OCI-LY7 (cell line): Measurements from ENCODE around the gene ARFIP1.
"Not testable (repeated sequence)": the region's sequence is repeated elsewhere in the genome, so short reads cannot be mapped to it uniquely, and the experiment has no call there.

Source experiments
- EZH2phosphoT487 ChIP-seq: fragments of 200-600 bp; sonication (generic); IDR thresholded peaks from 2 replicates; pipeline ENCODE4 v1.6.1; 2018; ENCODE audit warnings: low read depth, borderline replicate concordance, mild to moderate bottlenecking, mixed run types, antibody characterized with exemption, low read length, moderate library complexity, mixed read lengths
- TF ChIP-seq, protein P1 (sequence below): fragments of 200-600 bp; sonication (generic); conservative IDR thresholded peaks from 2 replicates; pipeline ENCODE4 v1.5.1; 2014; ENCODE audit warnings: mild to moderate bottlenecking, antibody characterized with exemption, low read length, moderate library complexity, mixed read lengths

- TF ChIP-seq, protein P1, sequence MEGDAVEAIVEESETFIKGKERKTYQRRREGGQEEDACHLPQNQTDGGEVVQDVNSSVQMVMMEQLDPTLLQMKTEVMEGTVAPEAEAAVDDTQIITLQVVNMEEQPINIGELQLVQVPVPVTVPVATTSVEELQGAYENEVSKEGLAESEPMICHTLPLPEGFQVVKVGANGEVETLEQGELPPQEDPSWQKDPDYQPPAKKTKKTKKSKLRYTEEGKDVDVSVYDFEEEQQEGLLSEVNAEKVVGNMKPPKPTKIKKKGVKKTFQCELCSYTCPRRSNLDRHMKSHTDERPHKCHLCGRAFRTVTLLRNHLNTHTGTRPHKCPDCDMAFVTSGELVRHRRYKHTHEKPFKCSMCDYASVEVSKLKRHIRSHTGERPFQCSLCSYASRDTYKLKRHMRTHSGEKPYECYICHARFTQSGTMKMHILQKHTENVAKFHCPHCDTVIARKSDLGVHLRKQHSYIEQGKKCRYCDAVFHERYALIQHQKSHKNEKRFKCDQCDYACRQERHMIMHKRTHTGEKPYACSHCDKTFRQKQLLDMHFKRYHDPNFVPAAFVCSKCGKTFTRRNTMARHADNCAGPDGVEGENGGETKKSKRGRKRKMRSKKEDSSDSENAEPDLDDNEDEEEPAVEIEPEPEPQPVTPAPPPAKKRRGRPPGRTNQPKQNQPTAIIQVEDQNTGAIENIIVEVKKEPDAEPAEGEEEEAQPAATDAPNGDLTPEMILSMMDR, result not testable (repeated sequence)
- not testable (repeated sequence) for TF ChIP-seq EZH2phosphoT487
Measured at GRCh38 chr4:152839729-152840128, 60.0 kb downstream of the ARFIP1 start.
